ENCODE measurements around the gene RIOX2.
"Not testable (repeated sequence)": the region's sequence is repeated elsewhere in the genome, so short reads cannot be mapped to it uniquely, and the experiment has no call there.

The RIOX2 gene

GRCh38 chr3:97917813-97918536 lies 54.3 kb downstream of the RIOX2 start:
- in situ Hi-C loops (cut with MboI; ENCODE audit: low sequenced_read_pairs), result no loop called here

GRCh38 chr3:97916576-97916975 lies 55.7 kb downstream of the RIOX2 start:
- in situ Hi-C loops (cut with MboI; ENCODE audit: low sequenced_read_pairs), result no loop called here

GRCh38 chr3:97914388-97914787 lies 57.8 kb downstream of the RIOX2 start:
- in situ Hi-C loops (cut with MboI; ENCODE audit: low sequenced_read_pairs), result no loop called here

GRCh38 chr3:97911459-97911858 lies 60.8 kb downstream of the RIOX2 start:
- in situ Hi-C loops (cut with MboI; ENCODE audit: low sequenced_read_pairs), result no loop called here

- in situ Hi-C loops (cut with MboI; ENCODE audit: low sequenced_read_pairs), result no loop called here
Measured at GRCh38 chr3:97910931-97911351, 61.3 kb downstream of the RIOX2 start.

- in situ Hi-C loops (cut with MboI; ENCODE audit: low sequenced_read_pairs), result not testable (repeated sequence)
Measured at GRCh38 chr3:97910236-97910831, 61.9 kb downstream of the RIOX2 start.

- in situ Hi-C loops (cut with MboI; ENCODE audit: low sequenced_read_pairs), result not testable (repeated sequence)
Measured at GRCh38 chr3:97909830-97910229, 62.4 kb downstream of the RIOX2 start.

- in situ Hi-C loops (cut with MboI; ENCODE audit: low sequenced_read_pairs), result no loop called here
Measured at GRCh38 chr3:97901313-97902248, 70.7 kb downstream of the RIOX2 start.

GRCh38 chr3:97899331-97899730 lies 72.9 kb downstream of the RIOX2 start:
- in situ Hi-C loops (cut with MboI; ENCODE audit: low sequenced_read_pairs), result no loop called here

GRCh38 chr3:97896547-97896946 lies 75.7 kb downstream of the RIOX2 start:
- in situ Hi-C loops (cut with MboI; ENCODE audit: low sequenced_read_pairs), result no loop called here

- in situ Hi-C loops (cut with MboI; ENCODE audit: low sequenced_read_pairs), result no loop called here
Measured at GRCh38 chr3:97896129-97896528, 76.1 kb downstream of the RIOX2 start.

GRCh38 chr3:97895216-97895615 lies 77.0 kb downstream of the RIOX2 start:
- in situ Hi-C loops (cut with MboI; ENCODE audit: low sequenced_read_pairs), result no loop called here

- in situ Hi-C loops (cut with MboI; ENCODE audit: low sequenced_read_pairs), result no loop called here
Measured at GRCh38 chr3:97892852-97893251, 79.4 kb downstream of the RIOX2 start.
